ENCODE results near the gene SYNE1. TPM values are rescaled to one million over a fixed set of nuclear protein-coding genes. Genes with fewer than 3 reads are reported as not detected.

The SYNE1 gene
- total RNA-seq, 1 experiment from 2014 or later = 40.0 TPM

GRCh38 chr6:152236370-152237097 is 400.6 kb downstream of the SYNE1 start:
- no peak for DNase-seq (ENCODE audit: low read depth)

- no peak for DNase-seq (ENCODE audit: low read depth)
Observed at GRCh38 chr6:152233547-152234320, 403.4 kb downstream of the SYNE1 start.

DNA sequence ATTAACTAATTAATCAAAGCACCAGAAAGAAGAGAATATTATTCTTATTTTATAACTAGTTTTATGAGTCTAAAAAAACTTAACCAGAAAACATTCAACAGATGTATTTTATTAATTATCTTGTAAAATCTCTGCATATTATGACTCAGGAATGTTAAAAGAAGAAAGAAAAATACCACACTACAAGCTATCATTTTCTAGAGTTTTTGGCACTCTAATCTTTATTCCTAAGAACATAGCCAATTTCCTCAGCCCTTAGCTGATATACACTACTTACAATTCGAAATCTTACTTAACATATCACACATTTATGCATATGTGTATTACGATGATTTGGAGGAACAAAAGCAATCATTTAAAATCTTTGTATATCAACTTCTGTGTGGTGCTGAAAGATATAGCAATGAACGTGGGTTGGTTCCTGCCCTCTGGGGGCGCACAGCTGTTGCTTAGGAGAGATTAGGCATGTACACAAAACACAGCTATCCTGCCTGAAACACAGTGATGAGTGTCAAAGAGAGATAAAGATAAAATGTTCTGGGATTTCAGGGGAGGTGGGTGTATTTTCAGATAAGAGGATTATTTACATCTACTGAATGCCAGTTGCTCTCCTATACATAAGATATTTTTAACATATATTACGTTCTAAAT is 404.5 kb downstream of the SYNE1 start:
- DNase-seq (ENCODE audit: low read depth) = no peak

DNA sequence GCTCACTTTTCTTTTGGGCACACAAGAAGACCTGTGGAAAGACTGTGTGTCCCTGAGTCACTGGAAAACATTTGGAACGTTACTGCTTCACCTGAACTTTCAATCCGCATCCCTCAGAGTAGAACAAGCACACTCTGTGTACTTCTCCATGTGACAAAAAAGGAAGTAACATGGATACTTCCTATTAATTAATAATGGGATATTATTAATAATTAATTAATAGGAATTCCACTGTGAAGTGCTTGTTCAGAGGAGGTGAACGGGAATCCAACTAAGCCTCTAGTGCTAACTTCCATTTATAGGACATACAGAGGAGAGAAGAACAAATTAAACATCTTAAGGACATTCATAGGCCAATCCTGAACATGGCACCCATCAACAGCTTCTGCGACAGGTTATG is 407.8 kb downstream of the SYNE1 start:
- no peak for DNase-seq (ENCODE audit: low read depth)

DNA sequence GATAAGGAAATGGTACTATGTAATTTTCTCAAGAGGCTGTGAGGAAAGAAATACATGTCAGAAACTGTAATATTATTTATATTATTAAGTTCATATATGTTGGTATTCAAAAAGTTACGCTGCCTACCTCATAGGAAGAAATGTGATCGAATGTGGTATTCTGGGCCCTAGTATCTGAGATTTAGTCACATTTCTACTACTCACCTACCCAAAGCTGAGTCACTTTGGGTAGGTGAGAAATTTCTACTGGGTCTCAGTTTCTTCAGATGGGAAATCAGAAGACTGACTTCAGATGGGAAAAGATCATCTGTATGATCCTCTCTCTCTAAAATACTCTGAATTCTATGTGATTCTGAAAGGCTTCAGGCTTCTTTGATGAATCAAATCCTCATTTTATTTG is 411.0 kb downstream of the SYNE1 start:
- DNase-seq (ENCODE audit: low read depth) = no peak

DNA sequence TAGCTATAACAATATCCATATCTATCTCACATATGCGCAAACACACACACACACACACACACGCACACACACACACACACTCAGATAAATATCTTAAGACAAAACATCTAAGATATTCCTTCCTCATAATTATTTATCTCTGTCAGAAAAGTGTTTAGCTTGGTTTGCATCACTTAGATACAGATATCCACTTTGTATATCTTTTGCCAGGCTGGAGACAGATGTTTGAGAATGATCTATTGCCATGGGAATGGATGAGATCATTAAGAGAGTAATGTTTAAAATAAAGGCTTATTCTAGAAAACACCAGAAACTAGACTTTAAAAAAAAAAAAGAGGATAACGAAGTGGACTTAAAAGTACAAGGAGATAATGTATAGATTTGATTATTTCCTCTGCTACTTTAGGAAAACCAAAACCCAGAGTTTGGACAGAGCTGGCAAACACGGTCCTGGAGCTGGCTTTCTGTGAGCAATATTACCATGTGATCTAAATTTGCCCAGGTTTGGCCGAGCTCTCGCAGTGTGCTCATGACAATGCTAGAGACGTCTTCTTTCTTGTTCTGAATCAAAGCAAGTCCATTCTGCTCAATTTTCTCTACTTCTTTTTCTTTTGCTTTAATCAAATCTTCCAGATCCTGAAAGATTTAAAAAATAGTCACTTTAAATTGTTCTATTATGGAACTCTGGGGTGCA is 411.8 kb downstream of the SYNE1 start:
- no peak for DNase-seq (ENCODE audit: low read depth)

DNA sequence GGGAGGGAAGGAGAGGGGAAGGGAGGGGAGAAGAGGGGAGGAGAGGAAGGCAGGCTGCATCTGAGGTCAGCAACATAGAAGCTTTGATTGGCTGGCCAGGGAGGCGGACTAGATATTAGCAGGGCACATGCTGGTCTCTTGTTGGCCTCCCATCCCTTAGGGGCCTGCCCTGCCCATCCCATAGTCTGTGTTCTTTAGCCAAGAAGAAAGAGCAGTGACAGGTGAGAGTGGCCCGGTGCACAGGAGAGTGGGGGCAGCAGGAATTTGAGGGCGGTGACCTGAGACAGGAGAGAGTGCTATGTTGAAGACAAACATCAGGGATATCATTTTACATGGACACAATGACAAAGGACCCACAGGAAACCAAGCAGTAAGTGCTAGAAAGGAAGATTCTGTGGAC is 413.5 kb downstream of the SYNE1 start:
- DNase-seq (ENCODE audit: low read depth) = no peak

DNA sequence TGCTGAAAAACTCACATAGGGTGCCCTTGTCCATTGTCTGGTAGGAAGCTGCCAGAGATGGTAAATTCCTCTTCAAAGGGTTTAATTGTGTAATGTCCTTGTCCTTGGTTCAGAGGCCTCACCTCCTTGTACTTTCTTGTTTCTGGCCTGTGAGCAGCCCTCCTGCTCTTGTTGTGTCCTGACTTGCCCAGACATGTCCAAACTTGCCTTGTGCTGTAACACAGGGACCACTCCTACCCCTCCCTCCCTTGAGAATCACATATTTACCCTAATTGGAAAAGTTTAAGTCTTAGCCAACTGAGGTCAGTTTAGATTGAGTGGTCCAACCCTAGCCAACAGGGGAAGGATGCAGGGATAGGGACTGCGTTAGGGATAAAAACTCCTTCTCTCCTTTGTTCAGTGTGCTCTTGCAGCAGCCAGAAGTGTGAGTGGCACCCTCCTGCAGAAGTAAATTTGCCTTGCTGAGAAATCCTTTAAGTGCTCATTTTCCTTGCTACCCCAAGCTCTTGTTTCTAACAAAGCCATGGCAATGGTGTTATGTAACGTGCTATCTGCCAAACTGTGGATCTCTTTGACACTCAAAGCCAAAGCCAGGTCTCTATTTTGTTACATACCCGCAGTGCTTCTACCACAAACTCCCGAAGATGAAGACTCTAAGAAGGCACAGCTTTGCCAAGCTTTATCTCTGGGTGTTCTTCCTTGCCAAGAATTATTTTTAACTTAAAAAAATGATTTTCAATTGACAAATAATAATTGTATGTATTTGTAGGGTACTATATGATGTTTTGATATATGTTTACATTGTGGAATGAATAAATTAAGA is 415.1 kb downstream of the SYNE1 start:
- DNase-seq (ENCODE audit: low read depth) = no peak

DNA sequence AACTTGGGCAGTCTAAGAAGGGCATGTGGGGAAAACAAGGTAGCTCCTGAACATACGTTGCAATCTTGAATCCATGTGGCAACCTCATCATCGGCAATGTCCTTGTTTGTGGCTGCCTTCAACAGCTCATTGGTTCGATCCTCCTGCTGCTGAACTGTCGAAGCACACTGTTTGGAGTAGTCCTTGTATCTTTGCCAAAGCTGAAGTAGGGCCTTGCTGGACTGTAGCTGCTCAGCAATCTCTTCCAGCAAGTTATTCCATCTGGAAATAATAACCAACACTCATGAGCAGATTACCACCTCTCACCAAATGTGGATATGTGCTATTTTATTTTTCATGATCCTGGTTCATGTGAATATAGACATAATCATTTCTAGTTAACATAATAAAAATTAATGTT is 416.4 kb downstream of the SYNE1 start:
- no peak for DNase-seq (ENCODE audit: low read depth)

- DNase-seq (ENCODE audit: low read depth) = no peak
Observed at GRCh38 chr6:152218887-152219286, 418.3 kb downstream of the SYNE1 start.

DNA sequence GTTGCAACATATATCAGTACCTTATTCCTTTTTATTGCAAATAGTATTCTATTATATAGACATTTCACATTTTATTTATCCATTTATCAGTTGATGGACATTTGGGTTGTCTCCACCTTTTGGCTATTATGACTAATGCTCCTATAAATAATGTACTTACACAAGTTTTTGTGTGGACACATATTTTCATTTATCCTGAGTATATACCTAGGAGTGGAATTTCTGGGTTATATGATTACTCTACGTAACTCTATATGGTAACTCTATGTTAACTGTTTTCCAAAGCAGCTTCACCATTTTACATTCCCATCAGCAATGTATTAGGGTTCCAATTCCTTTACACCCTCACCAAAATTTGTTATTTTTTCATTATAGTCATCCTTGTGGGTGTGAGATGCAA is 424.7 kb downstream of the SYNE1 start:
- DNase-seq (ENCODE audit: low read depth) = no peak

GRCh38 chr6:152209211-152209610 is 428.0 kb downstream of the SYNE1 start:
- DNase-seq (ENCODE audit: low read depth) = no peak

- no peak for DNase-seq (ENCODE audit: low read depth)
Observed at GRCh38 chr6:152207915-152208714, 429.0 kb downstream of the SYNE1 start.

GRCh38 chr6:152206072-152206818 is 430.9 kb downstream of the SYNE1 start:
- peak; percentile 41 for DNase-seq (ENCODE audit: low read depth)

GRCh38 chr6:152204591-152204990 is 432.6 kb downstream of the SYNE1 start:
- no peak for DNase-seq (ENCODE audit: low read depth)

GRCh38 chr6:152201120-152201519 is 436.0 kb downstream of the SYNE1 start:
- DNase-seq (ENCODE audit: low read depth) = no peak

DNA sequence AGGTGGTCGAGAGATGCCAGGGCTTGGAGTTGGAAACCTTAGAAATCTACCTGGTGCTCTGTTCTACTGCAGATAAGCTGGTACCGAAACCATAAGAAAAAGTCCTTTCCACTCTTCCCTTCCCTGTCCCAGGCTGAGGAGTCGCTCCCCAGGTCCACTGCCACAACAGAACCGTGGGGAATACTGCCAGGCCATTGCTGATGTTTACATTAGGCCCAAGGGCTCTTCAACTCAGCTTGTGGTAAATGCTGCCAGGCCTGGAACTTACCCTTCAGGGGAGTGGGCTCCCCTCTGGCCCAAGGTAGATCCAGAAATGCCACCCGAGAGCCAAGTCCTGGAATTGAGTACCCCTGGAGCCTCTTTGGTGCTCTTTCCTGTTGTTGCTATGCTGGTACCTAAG is 441.3 kb downstream of the SYNE1 start:
- DNase-seq (ENCODE audit: low read depth) = no peak

- no peak for DNase-seq (ENCODE audit: low read depth)
Observed at GRCh38 chr6:152189736-152190135, 447.4 kb downstream of the SYNE1 start.

- no peak for DNase-seq (ENCODE audit: low read depth)
Observed at GRCh38 chr6:152188011-152188410, 449.2 kb downstream of the SYNE1 start.

DNA sequence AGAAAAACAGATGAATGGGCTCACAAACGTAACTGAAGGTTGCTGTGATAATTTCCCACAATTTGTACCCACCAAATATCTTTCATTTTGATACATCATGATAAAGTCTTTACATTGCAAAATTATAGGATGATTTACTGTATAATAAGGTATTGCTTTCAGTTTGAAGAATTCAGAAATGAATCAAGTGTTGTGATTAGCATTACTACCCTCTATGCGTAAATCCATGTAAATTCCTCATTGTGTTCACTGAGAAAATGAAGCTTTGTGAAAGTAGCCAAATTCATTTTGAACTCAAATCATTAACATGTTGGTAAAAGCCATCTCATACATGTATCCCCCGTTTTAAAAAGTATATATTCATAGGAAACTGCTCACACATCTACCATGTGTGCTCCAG is 450.3 kb downstream of the SYNE1 start:
- no peak for DNase-seq (ENCODE audit: low read depth)

Measured in RPMI7951 (cell line).